MM.1S (cell line): ENCODE results near the gene TSSC4.
A peak's percentile ranks its signal among the peaks of the same experiment; 100 is the strongest.

ENCODE experiments used
- DNase-seq: peaks from one replicate; pipeline ENCODE4 v3.0.0-alpha.2; 2015
- H2AFZ ChIP-seq: fragments of 300-600 bp; sonication (generic); 2 replicates; pipeline ENCODE4 v1.6.0; 2016; ENCODE audit warnings: antibody characterized with exemption, low read length
- H3F3A ChIP-seq: fragments of 300-600 bp; sonication (generic); 2 replicates; pipeline ENCODE4 v1.6.1; 2016; ENCODE audit warnings: mild to moderate bottlenecking, antibody characterized with exemption, low read length, moderate library complexity, mixed read lengths; ENCODE audit not compliant: insufficient read depth
- H3K27ac ChIP-seq: fragments of 300-600 bp; sonication (generic); 2 replicates; pipeline ENCODE4 v1.5.1; 2016; ENCODE audit warnings: mild to moderate bottlenecking, low read length
- H3K27me3 ChIP-seq: fragments of 300-600 bp; sonication (generic); replicated peaks from 2 replicates; pipeline ENCODE4 v1.6.0; 2016; ENCODE audit warnings: low read length; ENCODE audit not compliant: insufficient read depth
- H3K36me3 ChIP-seq: fragments of 300-600 bp; sonication (generic); replicated peaks from 2 replicates; pipeline ENCODE4 v1.6.1; 2016; ENCODE audit warnings: mild to moderate bottlenecking, low read length, mixed read lengths; ENCODE audit not compliant: insufficient read depth
- H3K4me1 ChIP-seq: fragments of 300-600 bp; sonication (generic); 2 replicates; pipeline ENCODE4 v1.6.1; 2016; ENCODE audit warnings: low read length, mixed read lengths
- H3K4me2 ChIP-seq: fragments of 300-600 bp; sonication (generic); 2 replicates; pipeline ENCODE4 v1.6.0; 2016; ENCODE audit warnings: low read depth, low read length
- H3K4me3 ChIP-seq: fragments of 300-600 bp; sonication (generic); 2 replicates; pipeline ENCODE4 v1.5.1; 2016; ENCODE audit warnings: low read length, mixed read lengths
- H3K79me2 ChIP-seq: fragments of 300-600 bp; sonication (generic); 2 replicates; pipeline ENCODE4 v1.6.1; 2016; ENCODE audit warnings: mixed run types, low read length, mixed read lengths
- H3K9ac ChIP-seq: fragments of 300-600 bp; sonication (generic); 2 replicates; pipeline ENCODE4 v1.6.1; 2016; ENCODE audit warnings: low read length, mixed read lengths
- H3K9me2 ChIP-seq: fragments of 300-600 bp; sonication (generic); replicated peaks from 2 replicates; pipeline ENCODE4 v1.6.1; 2016; ENCODE audit warnings: mild to moderate bottlenecking, low read length, mixed read lengths; ENCODE audit not compliant: insufficient read depth
- H3K9me3 ChIP-seq: fragments of 300-600 bp; sonication (generic); replicated peaks from 2 replicates; pipeline ENCODE4 v1.6.1; 2016; ENCODE audit warnings: mild to moderate bottlenecking, low read length, mixed read lengths; ENCODE audit not compliant: insufficient read depth
- H4K20me1 ChIP-seq: fragments of 300-600 bp; sonication (generic); 2 replicates; pipeline ENCODE4 v1.6.1; 2016; ENCODE audit warnings: mild to moderate bottlenecking, low read length, moderate library complexity, mixed read lengths; ENCODE audit not compliant: insufficient read depth
- EZH2 ChIP-seq: fragments of 300-600 bp; sonication (generic); optimal IDR thresholded peaks from 2 replicates; pipeline ENCODE3; 2017; ENCODE audit warnings: low read depth, mild to moderate bottlenecking, antibody characterized with exemption, low read length, mixed read lengths
- EZH2phosphoT487 ChIP-seq: fragments of 300-600 bp; sonication (generic); IDR thresholded peaks from 2 replicates; pipeline ENCODE4 v1.6.1; 2018; ENCODE audit warnings: antibody characterized with exemption, low read length
- TF ChIP-seq, protein P1 (sequence below): fragments of 300-600 bp; sonication (generic); IDR thresholded peaks from 2 replicates; pipeline ENCODE4 v1.5.1; 2016; ENCODE audit warnings: antibody characterized with exemption, low read length, mixed read lengths

TSSC4 gene

DNA sequence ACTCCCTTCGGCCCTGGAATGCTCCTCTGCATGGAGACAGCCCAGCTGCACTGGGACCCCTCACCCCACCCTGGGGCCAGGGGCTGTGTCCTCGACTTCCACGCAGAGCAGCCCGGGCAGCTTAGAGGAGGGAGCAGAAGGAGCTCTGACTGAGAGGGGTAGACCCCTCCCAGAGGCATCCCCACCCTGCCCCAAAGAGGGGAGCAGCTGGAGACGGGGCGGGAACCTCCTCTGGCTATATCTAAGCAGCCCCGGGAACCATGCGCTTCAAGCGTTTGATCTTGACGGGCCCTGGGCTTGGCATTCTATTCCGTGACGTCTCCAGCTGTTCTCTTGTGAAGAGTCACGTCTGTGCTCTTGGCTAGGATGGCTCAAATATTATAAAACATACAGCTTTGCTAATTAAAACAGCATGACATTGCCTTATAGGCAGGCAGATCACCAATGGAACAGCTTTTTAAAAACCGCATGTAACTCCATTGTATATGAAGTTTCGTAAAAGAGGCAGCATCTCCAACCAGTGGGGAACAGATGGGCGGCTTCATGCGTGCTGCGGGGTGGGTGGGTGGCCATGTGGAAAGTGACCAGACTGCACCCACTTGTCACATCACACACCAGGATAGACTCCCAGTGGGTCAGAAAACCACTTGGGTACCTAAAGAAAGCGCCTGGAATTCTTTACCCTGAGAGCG, 51.9 kb downstream of the TSSC4 start:
- Histone ChIP-seq H3K27me3 (no peaks in the 10 kb centered on the region), H3K4me2 (no peak overlapping the region), H3K4me1 (no peaks in the 10 kb centered on the region), H3K36me3 (no peaks in the 10 kb centered on the region), H3F3A (no peaks in the 10 kb centered on the region), H3K9me3 (no peaks in the 10 kb centered on the region), H3K4me3 (no peak overlapping the region), H2AFZ (no peak overlapping the region), H3K79me2 (peaks cover 33% of the 10 kb centered on the region), H3K9ac (no peak overlapping the region), H4K20me1 (no peaks in the 10 kb centered on the region), H3K9me2 (no peaks in the 10 kb centered on the region), H3K27ac (no peak overlapping the region)
- no peak for TF ChIP-seq EZH2
- TF ChIP-seq, protein P1, sequence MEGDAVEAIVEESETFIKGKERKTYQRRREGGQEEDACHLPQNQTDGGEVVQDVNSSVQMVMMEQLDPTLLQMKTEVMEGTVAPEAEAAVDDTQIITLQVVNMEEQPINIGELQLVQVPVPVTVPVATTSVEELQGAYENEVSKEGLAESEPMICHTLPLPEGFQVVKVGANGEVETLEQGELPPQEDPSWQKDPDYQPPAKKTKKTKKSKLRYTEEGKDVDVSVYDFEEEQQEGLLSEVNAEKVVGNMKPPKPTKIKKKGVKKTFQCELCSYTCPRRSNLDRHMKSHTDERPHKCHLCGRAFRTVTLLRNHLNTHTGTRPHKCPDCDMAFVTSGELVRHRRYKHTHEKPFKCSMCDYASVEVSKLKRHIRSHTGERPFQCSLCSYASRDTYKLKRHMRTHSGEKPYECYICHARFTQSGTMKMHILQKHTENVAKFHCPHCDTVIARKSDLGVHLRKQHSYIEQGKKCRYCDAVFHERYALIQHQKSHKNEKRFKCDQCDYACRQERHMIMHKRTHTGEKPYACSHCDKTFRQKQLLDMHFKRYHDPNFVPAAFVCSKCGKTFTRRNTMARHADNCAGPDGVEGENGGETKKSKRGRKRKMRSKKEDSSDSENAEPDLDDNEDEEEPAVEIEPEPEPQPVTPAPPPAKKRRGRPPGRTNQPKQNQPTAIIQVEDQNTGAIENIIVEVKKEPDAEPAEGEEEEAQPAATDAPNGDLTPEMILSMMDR, result no peak
- no peak for TF ChIP-seq EZH2phosphoT487
- DNase-seq, result peak; percentile 0

DNA sequence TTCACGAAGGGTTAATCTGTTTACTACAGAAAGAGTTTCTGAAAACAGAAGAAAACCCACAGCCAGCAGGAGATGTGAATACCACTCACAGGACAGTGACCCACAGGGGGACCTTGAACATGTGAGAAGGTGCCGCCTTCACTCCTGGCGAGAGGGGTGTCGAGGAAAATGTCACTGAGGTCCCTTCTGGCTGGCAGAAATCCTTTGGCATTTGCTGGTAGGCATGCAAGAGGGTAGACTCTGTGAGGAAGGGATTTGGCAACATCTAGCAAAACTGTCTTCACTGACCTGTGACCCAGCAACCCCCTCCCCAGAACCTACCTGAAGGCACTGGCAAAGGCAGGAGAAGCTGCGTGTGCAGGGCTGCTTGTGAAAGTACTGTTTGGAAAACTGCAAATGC, 52.9 kb downstream of the TSSC4 start:
- TF ChIP-seq, protein P1, result no peak
- no peak for TF ChIP-seq EZH2phosphoT487
- no peak for TF ChIP-seq EZH2
- Histone ChIP-seq H4K20me1 (no peaks in the 10 kb centered on the region), H2AFZ (no peak overlapping the region), H3K4me2 (no peak overlapping the region), H3K9me2 (no peaks in the 10 kb centered on the region), H3F3A (peaks cover 5% of the 10 kb centered on the region), H3K79me2 (peaks cover 29% of the 10 kb centered on the region), H3K4me3 (no peak overlapping the region), H3K36me3 (no peaks in the 10 kb centered on the region), H3K9ac (no peak overlapping the region), H3K4me1 (peaks cover 7% of the 10 kb centered on the region), H3K9me3 (no peaks in the 10 kb centered on the region), H3K27me3 (no peaks in the 10 kb centered on the region), H3K27ac (no peak overlapping the region)
- peak; percentile 1 for DNase-seq
